ENCODE data around the gene EIF2D.
A peak's percentile ranks its signal among the peaks of the same experiment; 100 is the strongest.

Gene EIF2D

GRCh38 chr1:206577626-206578025 is 34.6 kb downstream of the EIF2D start:
- TF ChIP-seq CTCF (IDR thresholded peaks at IDR 0.05; ENCODE audit: low read length, missing control alignments): no peak
- DNase-seq (ENCODE audit: low read depth): no peak
- H3K4me3 ChIP-seq (replicated peaks; ENCODE audit: low read depth, low read length): no peak overlapping the region

- no peak for TF ChIP-seq CTCF (IDR thresholded peaks at IDR 0.05; ENCODE audit: low read length, missing control alignments)
- no peak overlapping the region for H3K4me3 ChIP-seq (replicated peaks; ENCODE audit: low read depth, low read length)
Observed at GRCh38 chr1:206575894-206576737, 36.1 kb downstream of the EIF2D start.

GRCh38 chr1:206575165-206575893 is 36.9 kb downstream of the EIF2D start:
- H3K4me3 ChIP-seq (replicated peaks; ENCODE audit: low read depth, low read length): no peak overlapping the region
- DNase-seq (ENCODE audit: low read depth): peak; percentile 98
- TF ChIP-seq CTCF (IDR thresholded peaks at IDR 0.05; ENCODE audit: low read length, missing control alignments): no peak

More at GRCh38 chr1:206575894-206576737, 36.1 kb downstream of the EIF2D start:
- no peak for DNase-seq (ENCODE audit: low read depth)

- TF ChIP-seq CTCF (IDR thresholded peaks at IDR 0.05; ENCODE audit: low read length, missing control alignments): no peak
- DNase-seq (ENCODE audit: low read depth): no peak
- H3K4me3 ChIP-seq (replicated peaks; ENCODE audit: low read depth, low read length): no peak overlapping the region
Observed at GRCh38 chr1:206573762-206574161, 38.5 kb downstream of the EIF2D start.

- no peak for TF ChIP-seq CTCF (IDR thresholded peaks at IDR 0.05; ENCODE audit: low read length, missing control alignments)
- DNase-seq (ENCODE audit: low read depth): no peak
- no peak overlapping the region for H3K4me3 ChIP-seq (replicated peaks; ENCODE audit: low read depth, low read length)
Observed at GRCh38 chr1:206573319-206573718, 38.9 kb downstream of the EIF2D start.

- DNase-seq (ENCODE audit: low read depth): no peak
- TF ChIP-seq CTCF (IDR thresholded peaks at IDR 0.05; ENCODE audit: low read length, missing control alignments): no peak
- H3K4me3 ChIP-seq (replicated peaks; ENCODE audit: low read depth, low read length): no peak overlapping the region
Observed at GRCh38 chr1:206572835-206573234, 39.4 kb downstream of the EIF2D start.
